LNCaP clone FGC (cell line): ENCODE results near the gene ARHGAP24.
"Not testable (repeated sequence)": the region's sequence is repeated elsewhere in the genome, so short reads cannot be mapped to it uniquely, and the experiment has no call there.

Source experiments
- DNase-seq: peaks from one replicate; pipeline ENCODE4 v3.0.0-alpha.2; 2011; ENCODE audit warnings: low read depth
- H3K4me3 ChIP-seq: 2 replicates; pipeline ENCODE4 v1.5.1; 2011; ENCODE audit warnings: mild to moderate bottlenecking, low read depth, low read length, control low read depth
- TF ChIP-seq, protein P1 (sequence below): IDR thresholded peaks from 2 replicates; pipeline ENCODE4 v1.5.1; 2012; ENCODE audit warnings: mild to moderate bottlenecking; ENCODE audit not compliant: control insufficient read depth, insufficient read depth; ENCODE audit errors: extremely low read depth

ARHGAP24 gene

DNA sequence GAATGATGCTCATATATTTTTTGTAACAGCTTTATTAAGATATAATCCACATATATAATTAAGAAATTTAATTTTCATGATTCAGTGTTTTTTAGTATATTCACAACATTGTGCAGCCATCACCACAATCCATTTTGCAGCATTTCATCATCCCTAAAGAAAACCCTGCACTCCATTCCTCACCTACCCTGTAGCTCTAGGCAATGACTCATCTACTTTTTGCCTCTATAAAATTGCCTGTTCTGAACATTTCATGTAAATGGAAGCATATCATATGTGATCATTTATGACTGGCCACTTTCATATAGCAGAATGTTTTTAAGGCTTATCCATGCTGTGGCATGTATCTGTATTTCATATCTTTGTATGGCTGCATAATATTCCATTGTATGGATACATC lies 545.0 kb downstream of the ARHGAP24 start:
- no peak for DNase-seq
- no peak overlapping the region for H3K4me3 ChIP-seq
- TF ChIP-seq, protein P1, sequence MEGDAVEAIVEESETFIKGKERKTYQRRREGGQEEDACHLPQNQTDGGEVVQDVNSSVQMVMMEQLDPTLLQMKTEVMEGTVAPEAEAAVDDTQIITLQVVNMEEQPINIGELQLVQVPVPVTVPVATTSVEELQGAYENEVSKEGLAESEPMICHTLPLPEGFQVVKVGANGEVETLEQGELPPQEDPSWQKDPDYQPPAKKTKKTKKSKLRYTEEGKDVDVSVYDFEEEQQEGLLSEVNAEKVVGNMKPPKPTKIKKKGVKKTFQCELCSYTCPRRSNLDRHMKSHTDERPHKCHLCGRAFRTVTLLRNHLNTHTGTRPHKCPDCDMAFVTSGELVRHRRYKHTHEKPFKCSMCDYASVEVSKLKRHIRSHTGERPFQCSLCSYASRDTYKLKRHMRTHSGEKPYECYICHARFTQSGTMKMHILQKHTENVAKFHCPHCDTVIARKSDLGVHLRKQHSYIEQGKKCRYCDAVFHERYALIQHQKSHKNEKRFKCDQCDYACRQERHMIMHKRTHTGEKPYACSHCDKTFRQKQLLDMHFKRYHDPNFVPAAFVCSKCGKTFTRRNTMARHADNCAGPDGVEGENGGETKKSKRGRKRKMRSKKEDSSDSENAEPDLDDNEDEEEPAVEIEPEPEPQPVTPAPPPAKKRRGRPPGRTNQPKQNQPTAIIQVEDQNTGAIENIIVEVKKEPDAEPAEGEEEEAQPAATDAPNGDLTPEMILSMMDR = no peak

DNA sequence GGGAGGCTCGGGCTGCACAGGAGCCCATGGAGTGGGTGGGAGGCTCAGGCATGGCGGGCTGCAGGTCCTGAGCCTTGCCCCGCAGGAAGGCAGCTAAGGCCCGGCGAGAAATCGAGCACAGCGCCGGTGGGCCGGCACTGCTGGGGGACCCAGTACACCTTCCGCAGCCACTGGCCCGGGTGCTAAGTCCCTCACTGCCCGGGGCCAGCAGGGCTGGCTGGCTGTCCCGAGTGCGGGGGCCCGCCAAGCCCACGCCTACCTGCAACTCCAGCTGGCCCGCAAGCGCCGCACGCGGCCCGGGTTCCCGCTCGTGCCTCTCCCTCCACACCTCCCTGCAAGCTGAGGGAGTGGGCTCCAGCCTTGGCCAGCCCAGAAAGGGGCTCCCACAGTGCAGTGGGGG lies 546.7 kb downstream of the ARHGAP24 start:
- not testable (repeated sequence) for DNase-seq, H3K4me3 ChIP-seq

DNA sequence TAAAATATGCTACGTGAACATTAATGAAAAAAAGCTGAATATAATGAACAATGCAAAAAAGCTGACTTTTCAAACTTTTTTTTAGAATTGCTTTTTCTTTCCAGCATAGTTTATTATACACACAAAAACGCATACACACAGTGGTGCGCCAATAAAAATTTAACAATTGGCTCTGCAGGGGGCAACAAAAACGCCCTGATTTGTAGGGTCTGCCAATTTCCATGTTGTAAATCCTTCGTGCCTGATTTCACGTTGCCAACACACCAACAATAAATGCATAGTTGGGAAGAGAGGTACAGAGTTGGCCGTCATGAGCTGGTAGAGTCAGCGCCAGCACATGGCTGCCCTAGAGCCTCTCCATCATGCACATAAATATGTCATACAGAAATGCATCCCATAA lies 551.8 kb downstream of the ARHGAP24 start:
- DNase-seq = no peak
- no peak overlapping the region for H3K4me3 ChIP-seq
- TF ChIP-seq, protein P1 = no peak

DNA sequence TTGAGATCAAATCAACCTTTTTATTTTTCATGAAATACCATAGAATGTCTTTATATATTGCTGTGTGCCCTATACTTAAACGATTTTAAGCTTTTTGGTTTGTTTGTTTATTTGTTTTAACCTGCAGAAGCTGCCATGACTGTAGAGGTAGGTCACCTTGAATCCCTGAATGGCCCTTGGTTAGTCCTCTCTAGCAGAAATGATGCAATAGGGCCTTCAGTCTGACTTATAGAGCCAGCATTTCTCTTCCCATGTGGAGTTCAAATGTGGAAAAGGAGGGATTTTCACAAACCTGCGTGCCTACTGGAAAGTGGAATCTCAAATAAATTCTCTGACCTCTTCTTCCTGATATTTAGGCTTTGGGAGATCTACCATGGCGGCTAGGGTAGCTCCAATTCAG lies 557.0 kb downstream of the ARHGAP24 start:
- no peak for DNase-seq
- TF ChIP-seq, protein P1 = no peak
- no peak overlapping the region for H3K4me3 ChIP-seq

DNA sequence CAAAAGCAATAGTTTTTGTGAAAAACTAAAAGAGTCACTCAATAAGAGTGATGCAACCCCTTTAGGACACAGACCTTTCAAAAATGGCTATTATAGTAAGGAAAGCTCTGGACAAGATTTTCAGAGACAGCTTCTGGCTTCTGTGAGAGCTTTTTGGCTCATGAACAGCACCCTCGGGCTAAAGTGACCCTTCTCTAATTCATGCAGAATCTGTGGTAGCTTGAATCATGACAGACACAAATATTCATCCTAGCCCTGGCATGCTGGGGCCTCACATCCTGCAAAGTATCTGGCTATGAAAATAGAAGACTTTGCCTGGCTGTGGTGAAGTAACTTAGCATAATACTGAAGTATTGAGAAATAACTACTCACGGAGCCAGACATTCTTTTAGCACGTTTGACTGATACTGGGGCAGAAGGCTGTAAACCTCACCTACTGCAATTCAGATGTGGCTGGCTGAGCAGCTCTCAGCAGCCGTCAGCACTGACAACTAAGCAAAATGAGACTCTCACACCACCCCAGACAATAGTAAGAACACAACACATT lies 557.6 kb downstream of the ARHGAP24 start:
- no peak for DNase-seq
- H3K4me3 ChIP-seq = no peak overlapping the region
- TF ChIP-seq, protein P1 = no peak

DNA sequence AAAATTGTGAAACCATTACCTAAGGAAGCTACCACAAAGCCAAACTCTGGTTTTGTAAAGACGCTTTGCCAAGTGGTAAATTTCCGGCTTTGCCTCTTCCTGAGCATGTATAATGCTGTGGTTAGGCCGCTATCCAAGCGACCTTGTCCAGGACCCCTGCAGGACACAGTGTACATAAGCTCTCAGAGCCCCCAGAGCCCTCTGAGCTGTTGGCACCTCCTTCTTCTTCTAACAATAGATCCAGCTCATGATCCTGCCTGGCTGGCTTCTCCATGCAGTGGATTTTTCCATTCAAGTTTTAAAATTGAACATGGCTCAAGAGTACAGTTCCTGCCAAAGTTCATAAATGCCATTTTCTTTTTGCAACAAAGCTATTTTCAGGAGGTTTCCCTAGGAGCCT lies 558.2 kb downstream of the ARHGAP24 start:
- DNase-seq = no peak
- no peak overlapping the region for H3K4me3 ChIP-seq
- TF ChIP-seq, protein P1 = no peak

DNA sequence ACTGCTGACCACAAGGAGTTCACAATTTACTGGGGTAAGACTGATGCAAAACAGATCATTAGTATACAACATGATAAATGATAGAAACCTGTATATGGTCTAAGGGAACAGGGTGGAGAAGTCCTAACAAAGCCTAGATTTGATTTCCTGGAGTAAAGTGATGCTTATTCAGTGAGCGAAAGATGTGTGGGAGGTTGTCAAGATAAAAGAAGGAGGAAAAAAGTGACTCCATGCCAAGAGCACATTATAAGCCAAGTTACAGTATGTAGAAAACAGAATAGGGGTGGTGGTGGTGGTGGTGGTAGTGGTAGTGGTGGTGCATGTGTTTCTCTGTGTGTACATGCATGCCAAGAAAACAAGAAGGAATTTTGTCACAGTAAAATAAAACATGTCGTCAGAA lies 559.7 kb downstream of the ARHGAP24 start:
- TF ChIP-seq, protein P1 = no peak
- no peak overlapping the region for H3K4me3 ChIP-seq
- DNase-seq = no peak
